Head of caudate nucleus (tissue), 42 donors: ENCODE results near the gene BANP.
"Not testable (repeated sequence)": the region's sequence is repeated elsewhere in the genome, so short reads cannot be mapped to it uniquely, and the experiment has no call there.

Experiments
- DNase-seq, 42 donors: peaks; one replicate each; pipeline versions ENCODE4 v3.0.0 to v3.0.0-alpha.2; 2020 to 2021; ENCODE audit warnings: mixed read lengths in 7 of 42
- intact Hi-C: fragments of 100-400 bp; cut with DNase I; formaldehyde crosslinking; loops from one replicate; pipeline ENCODE4 v1.15.0; 2022

BANP gene

DNA sequence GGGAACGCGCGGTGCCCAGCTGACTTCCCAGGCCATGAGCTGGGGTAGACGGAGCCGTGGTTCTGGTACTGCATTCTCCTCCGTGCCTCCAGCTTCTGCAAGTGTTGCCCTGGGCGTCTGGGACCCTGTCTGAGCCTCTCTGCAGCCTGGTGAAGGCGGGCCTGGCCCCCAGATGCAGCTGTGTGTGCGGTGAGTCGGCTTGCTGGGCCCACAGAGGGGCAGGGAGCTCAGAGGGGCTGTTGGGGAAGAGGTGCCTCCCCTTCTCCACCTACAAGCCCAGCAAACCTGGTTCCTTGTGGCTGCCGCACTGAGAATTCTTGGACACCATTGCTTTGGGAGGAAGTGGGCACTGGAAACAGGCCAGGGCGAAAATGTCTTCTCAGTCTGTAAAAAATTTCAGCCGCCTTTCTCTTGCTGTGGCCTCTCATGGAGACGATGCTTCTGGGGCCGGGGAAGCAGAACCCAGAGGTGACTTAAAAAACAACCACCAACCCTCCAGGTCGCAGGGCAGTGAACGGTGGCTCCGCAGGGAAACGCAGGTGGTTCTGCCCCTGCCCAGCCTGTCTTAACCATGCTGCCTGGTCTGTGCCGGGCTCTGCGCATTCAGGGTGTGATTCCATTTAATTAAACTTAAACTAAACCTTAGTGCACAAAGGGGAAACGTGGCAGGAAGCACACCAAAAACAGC is 163.5 kb downstream of the BANP start:
- intact Hi-C loops, DNase-seq: not testable (repeated sequence)

- intact Hi-C loops = no loop called here
- DNase-seq = no peak
Observed at GRCh38 chr16:88116121-88116520, 164.9 kb downstream of the BANP start.

DNA sequence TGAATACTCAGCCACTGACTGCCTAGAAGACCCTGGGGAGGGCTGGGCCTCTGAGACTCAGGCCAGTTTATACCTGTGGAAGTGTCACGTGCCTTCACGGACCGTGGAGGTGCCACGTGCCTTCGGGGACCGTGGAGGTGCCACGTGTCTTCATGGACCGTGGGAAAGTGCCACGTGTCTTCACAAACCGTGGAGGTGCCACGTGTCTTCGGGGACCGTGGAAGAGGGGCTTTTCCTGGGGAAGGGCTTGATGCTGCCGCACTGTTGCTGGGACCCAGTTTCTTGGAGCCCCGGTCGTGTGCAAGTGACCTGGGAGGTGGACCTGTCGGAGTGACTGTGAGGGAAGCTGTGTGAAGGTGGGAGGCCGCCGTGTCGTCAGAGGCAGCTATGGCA is 166.2 kb downstream of the BANP start:
- intact Hi-C loops = no loop called here

DNA sequence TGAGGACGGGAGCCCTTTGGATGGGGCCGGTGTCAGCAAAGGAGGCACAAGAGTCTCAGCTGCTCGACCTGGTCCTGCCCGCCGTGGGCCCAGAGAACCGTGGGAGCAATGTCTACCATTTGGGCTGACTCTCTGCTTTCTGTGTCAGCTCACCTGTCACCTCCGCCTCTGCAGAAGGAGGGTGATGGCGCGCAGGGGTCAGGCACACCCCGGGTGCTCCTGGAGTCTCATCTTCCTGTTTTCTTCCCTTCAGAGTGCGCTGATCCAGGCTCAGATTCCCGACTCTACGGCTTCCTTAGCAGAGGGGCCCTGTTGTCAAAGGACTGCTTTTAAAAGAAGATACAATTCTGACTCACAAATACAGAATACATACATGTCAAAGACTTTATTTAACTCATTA is 167.1 kb downstream of the BANP start:
- DNase-seq = no peak
- intact Hi-C loops = no loop called here

More for the DNA sequence above, 166.2 kb downstream of the BANP start:
- DNase-seq = no peak

GRCh38 chr16:88118852-88119741 is 167.9 kb downstream of the BANP start:
- DNase-seq, intact Hi-C loops: not testable (repeated sequence)

- DNase-seq, intact Hi-C loops: not testable (repeated sequence)
Observed at GRCh38 chr16:88119881-88120751, 168.9 kb downstream of the BANP start.

GRCh38 chr16:88120812-88121211 is 169.6 kb downstream of the BANP start:
- intact Hi-C loops = no loop called here
- no peak for DNase-seq

DNA sequence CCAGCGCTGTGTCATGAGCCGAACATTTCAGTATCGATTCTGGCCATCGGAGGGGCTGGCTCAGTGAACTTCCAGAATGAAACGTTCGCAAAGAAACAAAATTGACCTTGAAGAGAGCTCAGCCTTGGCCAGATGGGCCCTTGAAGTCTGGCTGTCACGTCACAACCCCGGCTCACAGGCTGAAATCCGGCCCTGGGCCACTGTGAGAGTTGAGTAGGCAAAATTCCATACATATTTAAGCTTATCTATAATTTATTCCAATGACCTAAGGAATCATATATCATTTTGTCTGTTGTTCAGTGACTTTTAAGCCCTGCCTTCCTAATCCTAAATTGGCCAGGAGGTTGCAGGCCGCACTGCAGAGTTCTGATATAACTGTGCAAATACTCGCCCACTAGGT is 170.2 kb downstream of the BANP start:
- DNase-seq, intact Hi-C loops: not testable (repeated sequence)

- intact Hi-C loops = no loop called here
- no peak for DNase-seq
Observed at GRCh38 chr16:88121886-88122580, 170.8 kb downstream of the BANP start.
